Nephron (organoid): ENCODE measurements around the gene TRAPPC2.

Experiments used
- H3K27ac Mint-ChIP-seq, 3 experiments: 2 replicates each; pipeline ENCODE4 v1.8.0; 2020; ENCODE audit warnings: mixed read lengths in 3 of 3, mild to moderate bottlenecking in 2 of 3, moderate library complexity in 1 of 3
- H3K27me3 Mint-ChIP-seq: 2 replicates; pipeline ENCODE4 v1.8.0; 2021; ENCODE audit warnings: low read depth, mild to moderate bottlenecking, moderate library complexity, mixed read lengths
- H3K36me3 Mint-ChIP-seq: 2 replicates; pipeline ENCODE4 v1.8.0; 2020; ENCODE audit warnings: low read depth, mixed read lengths
- H3K4me1 Mint-ChIP-seq: 2 replicates; pipeline ENCODE4 v1.8.0; 2020; ENCODE audit warnings: mixed read lengths
- H3K4me3 Mint-ChIP-seq, 3 experiments: 2 replicates each; pipeline ENCODE4 v1.8.0; 2020; ENCODE audit warnings: mild to moderate bottlenecking in 3 of 3, mixed read lengths in 3 of 3, moderate library complexity in 2 of 3
- H3K9me3 Mint-ChIP-seq: 2 replicates; pipeline ENCODE4 v1.8.0; 2020; ENCODE audit warnings: mixed read lengths
- CTCF ChIP-seq, 3 experiments: fragments of 200-600 bp; sonication (generic); IDR thresholded peaks; one replicate each; pipeline ENCODE4 v1.5.0; 2021; ENCODE audit warnings: antibody characterized with exemption in 3 of 3; ENCODE audit not compliant: unreplicated experiment in 3 of 3

Gene TRAPPC2

GRCh38 chrX:13734278-13735172, at the start of gene TRAPPC2, which contains the start of gene OFD1:
TSS of gene TRAPPC2 (minus strand) at chrX:13734620. CDS start at chrX:13719963, 14,657 bp downstream.
TSS of gene OFD1 (plus strand) at chrX:13734748. CDS start at chrX:13735072, 324 bp downstream.
- Mint-ChIP-seq H3K9me3 (peaks cover 8% of the 10 kb centered on the region), H3K36me3 (peaks cover 17% of the 10 kb centered on the region), H3K27ac (peak within 1 kb of the TSS; percentile 96 to 98 (median 98)), H3K4me1 (peaks cover 29% of the 10 kb centered on the region), H3K27me3 (no peaks in the 10 kb centered on the region), H3K4me3 (peak within 1 kb of the TSS; percentile 98 to 100 (median 100))
- no peak for TF ChIP-seq CTCF (IDR thresholded peaks at IDR 0.05; ENCODE audit: unreplicated experiment in 3 of 3)

- H3K9me3 Mint-ChIP-seq, result no peaks in the 10 kb centered on the region
- no peak overlapping the region for H3K4me3 Mint-ChIP-seq
Observed at GRCh38 chrX:13780868-13781427, 46.5 kb upstream of the TRAPPC2 start.

GRCh38 chrX:13778916-13779315, 44.5 kb upstream of the TRAPPC2 start:
- H3K4me1 Mint-ChIP-seq, result peaks cover 5% of the 10 kb centered on the region
- H3K27me3 Mint-ChIP-seq, result no peaks in the 10 kb centered on the region
- no peak overlapping the region for H3K4me3 Mint-ChIP-seq
- no peak for TF ChIP-seq CTCF (IDR thresholded peaks at IDR 0.05; ENCODE audit: unreplicated experiment in 3 of 3)
- peaks cover 43% of the 10 kb centered on the region for H3K36me3 Mint-ChIP-seq
- H3K9me3 Mint-ChIP-seq, result no peaks in the 10 kb centered on the region
- peak overlapping the region in 1 of 3 experiments; percentile 3 for H3K27ac Mint-ChIP-seq

More at GRCh38 chrX:13780868-13781427, 46.5 kb upstream of the TRAPPC2 start:
- peak overlapping the region in 1 of 3 experiments; percentile 20 for H3K27ac Mint-ChIP-seq
- H3K4me1 Mint-ChIP-seq, result peaks cover 5% of the 10 kb centered on the region
- no peaks in the 10 kb centered on the region for H3K27me3 Mint-ChIP-seq
- H3K36me3 Mint-ChIP-seq, result peaks cover 29% of the 10 kb centered on the region
- TF ChIP-seq CTCF (IDR thresholded peaks at IDR 0.05; ENCODE audit: unreplicated experiment in 3 of 3), result no peak

- Mint-ChIP-seq H3K27ac (no peak overlapping the region), H3K27me3 (no peaks in the 10 kb centered on the region), H3K36me3 (peaks cover 48% of the 10 kb centered on the region)
Observed at GRCh38 chrX:13776387-13776786, 42.0 kb upstream of the TRAPPC2 start.

GRCh38 chrX:13775837-13776236, 41.4 kb upstream of the TRAPPC2 start:
- H3K36me3 Mint-ChIP-seq, result peaks cover 45% of the 10 kb centered on the region
- TF ChIP-seq CTCF (IDR thresholded peaks at IDR 0.05; ENCODE audit: unreplicated experiment in 3 of 3), result no peak

More at GRCh38 chrX:13776387-13776786, 42.0 kb upstream of the TRAPPC2 start:
- Mint-ChIP-seq H3K4me3 (no peak overlapping the region), H3K9me3 (no peaks in the 10 kb centered on the region), H3K4me1 (peaks cover 5% of the 10 kb centered on the region)
- no peak for TF ChIP-seq CTCF (IDR thresholded peaks at IDR 0.05; ENCODE audit: unreplicated experiment in 3 of 3)

More at GRCh38 chrX:13775837-13776236, 41.4 kb upstream of the TRAPPC2 start:
- Mint-ChIP-seq H3K27me3 (no peaks in the 10 kb centered on the region), H3K27ac (no peak overlapping the region), H3K9me3 (no peaks in the 10 kb centered on the region), H3K4me3 (no peak overlapping the region), H3K4me1 (peaks cover 5% of the 10 kb centered on the region)
